SU-DHL-6 (cell line): ENCODE results near the gene TBC1D9B.

Experiments used
- EZH2phosphoT487 ChIP-seq: fragments of 200-600 bp; sonication (generic), shearing (Covaris generic); conservative IDR thresholded peaks from 2 replicates; pipeline ENCODE4 v1.6.1; 2018; ENCODE audit warnings: mild to moderate bottlenecking, antibody characterized with exemption, low read length, moderate library complexity, mixed read lengths
- TF ChIP-seq, protein P1 (sequence below): fragments of 200-600 bp; sonication (generic); IDR thresholded peaks from one replicate; pipeline ENCODE4 v1.5.1; 2017; ENCODE audit warnings: antibody characterized with exemption, mild to moderate bottlenecking, low read length, moderate library complexity; ENCODE audit not compliant: insufficient read depth, poor library complexity, severe bottlenecking

- TF ChIP-seq, protein P1, sequence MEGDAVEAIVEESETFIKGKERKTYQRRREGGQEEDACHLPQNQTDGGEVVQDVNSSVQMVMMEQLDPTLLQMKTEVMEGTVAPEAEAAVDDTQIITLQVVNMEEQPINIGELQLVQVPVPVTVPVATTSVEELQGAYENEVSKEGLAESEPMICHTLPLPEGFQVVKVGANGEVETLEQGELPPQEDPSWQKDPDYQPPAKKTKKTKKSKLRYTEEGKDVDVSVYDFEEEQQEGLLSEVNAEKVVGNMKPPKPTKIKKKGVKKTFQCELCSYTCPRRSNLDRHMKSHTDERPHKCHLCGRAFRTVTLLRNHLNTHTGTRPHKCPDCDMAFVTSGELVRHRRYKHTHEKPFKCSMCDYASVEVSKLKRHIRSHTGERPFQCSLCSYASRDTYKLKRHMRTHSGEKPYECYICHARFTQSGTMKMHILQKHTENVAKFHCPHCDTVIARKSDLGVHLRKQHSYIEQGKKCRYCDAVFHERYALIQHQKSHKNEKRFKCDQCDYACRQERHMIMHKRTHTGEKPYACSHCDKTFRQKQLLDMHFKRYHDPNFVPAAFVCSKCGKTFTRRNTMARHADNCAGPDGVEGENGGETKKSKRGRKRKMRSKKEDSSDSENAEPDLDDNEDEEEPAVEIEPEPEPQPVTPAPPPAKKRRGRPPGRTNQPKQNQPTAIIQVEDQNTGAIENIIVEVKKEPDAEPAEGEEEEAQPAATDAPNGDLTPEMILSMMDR: no peak
- no peak for TF ChIP-seq EZH2phosphoT487
These were observed 4.7 kb upstream of the TBC1D9B start for GRCh38 chr5:179912386-179912785.
